Gastroesophageal sphincter (tissue), 3 donors: Measurements from ENCODE around the gene GCKR.

ENCODE experiments used
- POLR2A ChIP-seq, 2 donors: fragments of 450-650 bp; IDR thresholded peaks; one replicate each; pipeline ENCODE4 v1.6.1; 2017; ENCODE audit warnings: antibody characterized with exemption in 2 of 2, mild to moderate bottlenecking in 2 of 2, moderate library complexity in 1 of 2
- TF ChIP-seq, protein P1 (sequence below), 4 experiments: fragments of 200-600 bp in 2 of 4; fragments of 450-650 bp in 2 of 4; sonication (generic) in 1 of 4; IDR thresholded peaks; one replicate each; pipeline ENCODE4 v1.5.1; 2017 to 2019; ENCODE audit warnings: antibody characterized with exemption in 4 of 4, mild to moderate bottlenecking in 2 of 4, moderate library complexity in 2 of 4

DNA sequence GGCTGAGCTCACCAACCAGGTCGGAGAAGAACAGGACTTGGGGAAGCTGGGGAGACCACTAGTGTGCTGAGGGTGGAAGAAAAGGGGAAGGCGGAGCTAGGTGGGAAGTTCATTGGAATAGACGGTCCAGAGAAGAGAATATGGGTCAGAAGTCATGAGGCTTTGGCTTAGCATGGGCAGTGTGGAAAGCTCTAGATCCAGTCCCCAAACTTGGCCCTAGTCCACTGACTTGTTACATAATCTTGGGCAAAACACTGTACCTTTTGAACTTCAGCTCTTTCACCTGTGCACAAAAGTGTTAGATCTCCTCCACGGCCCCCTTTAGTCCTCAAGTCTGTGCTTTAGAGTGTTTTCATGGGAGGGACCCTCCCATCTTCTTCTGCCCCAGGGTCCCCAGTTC, 10.7 kb downstream of the GCKR start:
- TF ChIP-seq, protein P1, sequence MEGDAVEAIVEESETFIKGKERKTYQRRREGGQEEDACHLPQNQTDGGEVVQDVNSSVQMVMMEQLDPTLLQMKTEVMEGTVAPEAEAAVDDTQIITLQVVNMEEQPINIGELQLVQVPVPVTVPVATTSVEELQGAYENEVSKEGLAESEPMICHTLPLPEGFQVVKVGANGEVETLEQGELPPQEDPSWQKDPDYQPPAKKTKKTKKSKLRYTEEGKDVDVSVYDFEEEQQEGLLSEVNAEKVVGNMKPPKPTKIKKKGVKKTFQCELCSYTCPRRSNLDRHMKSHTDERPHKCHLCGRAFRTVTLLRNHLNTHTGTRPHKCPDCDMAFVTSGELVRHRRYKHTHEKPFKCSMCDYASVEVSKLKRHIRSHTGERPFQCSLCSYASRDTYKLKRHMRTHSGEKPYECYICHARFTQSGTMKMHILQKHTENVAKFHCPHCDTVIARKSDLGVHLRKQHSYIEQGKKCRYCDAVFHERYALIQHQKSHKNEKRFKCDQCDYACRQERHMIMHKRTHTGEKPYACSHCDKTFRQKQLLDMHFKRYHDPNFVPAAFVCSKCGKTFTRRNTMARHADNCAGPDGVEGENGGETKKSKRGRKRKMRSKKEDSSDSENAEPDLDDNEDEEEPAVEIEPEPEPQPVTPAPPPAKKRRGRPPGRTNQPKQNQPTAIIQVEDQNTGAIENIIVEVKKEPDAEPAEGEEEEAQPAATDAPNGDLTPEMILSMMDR (IDR thresholded peaks at IDR 0.05), result no peak
- no peak for TF ChIP-seq POLR2A (IDR thresholded peaks at IDR 0.05)
